Large intestine (tissue), 12 donors: ENCODE results near the gene HOXD4. TPM values are rescaled to one million over a fixed set of nuclear protein-coding genes. Genes with fewer than 3 reads are reported as not detected.

Experiments used
- DNase-seq, 2 donors: peaks; one replicate each; pipeline versions ENCODE4 v3.0.0 to v3.0.0-alpha.2; 2013
- H3K27ac ChIP-seq: one replicate; pipeline ENCODE4 v1.5.1; 2013; ENCODE audit warnings: low read length
- H3K27me3 ChIP-seq: 2 replicates; pipeline ENCODE4 v1.6.1; 2013; ENCODE audit warnings: low read length; ENCODE audit not compliant: control insufficient read depth, insufficient read depth
- H3K36me3 ChIP-seq: 2 replicates; pipeline ENCODE4 v1.6.1; 2013; ENCODE audit warnings: low read length; ENCODE audit not compliant: control insufficient read depth, insufficient read depth
- H3K4me1 ChIP-seq: one replicate; pipeline ENCODE4 v1.6.1; 2013; ENCODE audit warnings: low read length; ENCODE audit not compliant: control insufficient read depth, insufficient read depth
- H3K4me3 ChIP-seq: one replicate; pipeline ENCODE4 v1.5.1; 2013; ENCODE audit warnings: low read length
- H3K9me3 ChIP-seq: one replicate; pipeline ENCODE4 v1.6.1; 2013; ENCODE audit warnings: mild to moderate bottlenecking, low read depth, low read length, moderate library complexity; ENCODE audit not compliant: control insufficient read depth
- WGBS: methylation state at CpG from one replicate; pipeline ENCODE4 v1.1.5; 2013; ENCODE audit warnings: low lambda C conversion rate; ENCODE audit not compliant: insufficient coverage; 5-methylcytosine and 5-hydroxymethylcytosine counted together
- long read RNA-seq, 11 donors: transcript quantifications; one replicate each; lab custom pipeline, GENCODE V29; 2026
- polyA plus RNA-seq: library from polyadenylated mRNA; unstranded; fragments of 120-200 nt; gene quantifications from one replicate; pipeline ENCODE4 v1.2.1, GENCODE V29; 2013

The HOXD4 gene
- polyA plus RNA-seq = 4.9 TPM
- long read RNA-seq, donor 1, partial matches to known transcripts = 0 of 2 reads
- long read RNA-seq, donor 1, other reads (novel, unspliced or antisense) = 0 of 2 reads
- long read RNA-seq, donor 2, partial matches to known transcripts = 0 of 3 reads
- long read RNA-seq, donor 2, other reads (novel, unspliced or antisense) = 0 of 3 reads
- long read RNA-seq, donor 3 = 0 reads
- long read RNA-seq, donor 4, partial matches to known transcripts = 0 of 2 reads
- long read RNA-seq, donor 4, other reads (novel, unspliced or antisense) = 0 of 2 reads
- long read RNA-seq, donor 5, partial matches to known transcripts = 0 of 2 reads
- long read RNA-seq, donor 5, other reads (novel, unspliced or antisense) = 0 of 2 reads
- long read RNA-seq, donor 6, partial matches to known transcripts = 0 of 2 reads
- long read RNA-seq, donor 6, other reads (novel, unspliced or antisense) = 0 of 2 reads
- long read RNA-seq, donor 7, partial matches to known transcripts = 0 of 2 reads
- long read RNA-seq, donor 7, other reads (novel, unspliced or antisense) = 0 of 2 reads
- long read RNA-seq, donor 8, partial matches to known transcripts = 0 of 3 reads
- long read RNA-seq, donor 8, other reads (novel, unspliced or antisense) = 0 of 3 reads
- long read RNA-seq, donor 9, transcript HOXD4-201 (2 exons, 1,464 nt) = major isoform, 6 of 6 reads
- long read RNA-seq, donor 9, partial matches to known transcripts = 0 of 6 reads
- long read RNA-seq, donor 9, other reads (novel, unspliced or antisense) = 0 of 6 reads
- long read RNA-seq, donor 10, partial matches to known transcripts = 0 of 1 reads
- long read RNA-seq, donor 10, other reads (novel, unspliced or antisense) = 0 of 1 reads
- long read RNA-seq, donor 11, partial matches to known transcripts = 0 of 3 reads
- long read RNA-seq, donor 11, other reads (novel, unspliced or antisense) = 0 of 3 reads

DNA sequence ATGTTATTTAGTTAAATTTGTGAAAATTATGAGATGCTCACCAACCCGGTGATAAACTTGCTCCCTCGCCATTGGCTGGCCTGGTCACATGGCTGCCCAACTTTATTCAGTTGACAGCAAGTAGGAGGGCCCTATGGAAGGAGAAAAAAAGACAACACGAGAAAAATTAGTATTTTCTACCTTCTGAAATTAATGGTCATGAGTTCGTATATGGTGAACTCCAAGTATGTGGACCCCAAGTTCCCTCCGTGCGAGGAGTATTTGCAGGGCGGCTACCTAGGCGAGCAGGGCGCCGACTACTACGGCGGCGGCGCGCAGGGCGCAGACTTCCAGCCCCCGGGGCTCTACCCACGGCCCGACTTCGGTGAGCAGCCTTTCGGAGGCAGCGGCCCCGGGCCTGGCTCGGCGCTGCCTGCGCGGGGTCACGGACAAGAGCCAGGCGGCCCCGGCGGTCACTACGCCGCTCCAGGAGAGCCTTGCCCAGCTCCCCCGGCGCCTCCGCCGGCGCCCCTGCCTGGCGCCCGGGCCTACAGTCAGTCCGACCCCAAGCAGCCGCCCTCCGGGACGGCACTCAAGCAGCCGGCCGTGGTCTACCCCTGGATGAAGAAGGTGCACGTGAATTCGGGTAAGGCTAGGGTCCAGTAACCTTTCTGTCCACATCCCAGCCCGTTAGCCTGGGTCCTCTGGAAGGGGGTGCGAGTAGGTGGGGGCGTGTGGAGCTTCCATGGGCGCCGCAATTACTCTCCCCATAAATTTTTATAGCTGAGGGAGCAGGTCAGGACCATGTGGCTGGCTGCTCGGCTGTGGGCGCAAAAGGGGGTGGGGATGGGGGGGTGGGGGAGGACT is at the start of gene HOXD4:
Gene HOXD4 (plus strand): TSS at position 109 of the 846 bp plus-strand sequence. CDS start 84 bp downstream, at position 193.
- Histone ChIP-seq H3K36me3 (no peaks in the 10 kb centered on the region), H3K9me3 (peaks cover 5% of the 10 kb centered on the region), H3K27me3 (peaks cover 96% of the 10 kb centered on the region), H3K4me1 (no peaks in the 10 kb centered on the region), H3K4me3 (no peak within 1 kb of the TSS), H3K27ac (peak within 1 kb of the TSS; percentile 8)
- no CpG with 5 or more reads among the region's 55 CpGs for WGBS
- DNase-seq = no peak

DNA sequence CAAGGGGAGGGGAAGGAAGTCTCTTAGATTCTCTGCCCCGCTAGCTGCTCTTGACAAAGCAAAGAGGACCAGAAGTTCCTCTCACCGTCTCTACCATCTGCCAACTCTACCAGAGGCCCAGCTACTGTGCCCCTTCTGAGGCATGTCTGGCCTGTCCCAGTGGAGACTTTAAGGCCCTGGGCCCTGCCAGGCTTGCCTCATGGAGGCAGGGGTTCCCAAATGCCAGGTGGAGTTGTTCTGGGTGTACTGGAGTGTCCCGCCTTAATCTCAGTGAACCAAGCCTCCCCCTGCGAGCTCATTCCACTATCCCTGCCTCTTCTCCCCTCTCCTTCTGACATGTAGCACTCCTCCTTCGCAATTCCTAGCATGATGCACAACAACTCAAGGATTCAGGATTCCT is 49.5 kb upstream of the HOXD4 start:
- peaks cover 100% of the 10 kb centered on the region for H3K27me3 ChIP-seq
- no peak for DNase-seq
- H3K9me3 ChIP-seq = peaks cover 35% of the 10 kb centered on the region
- no peaks in the 10 kb centered on the region for H3K36me3 ChIP-seq
- peaks cover 1% of the 10 kb centered on the region for H3K4me1 ChIP-seq
- WGBS = no CpG with 5 or more reads among the region's 5 CpGs
- no peak overlapping the region for H3K27ac ChIP-seq
- no peak overlapping the region for H3K4me3 ChIP-seq

DNA sequence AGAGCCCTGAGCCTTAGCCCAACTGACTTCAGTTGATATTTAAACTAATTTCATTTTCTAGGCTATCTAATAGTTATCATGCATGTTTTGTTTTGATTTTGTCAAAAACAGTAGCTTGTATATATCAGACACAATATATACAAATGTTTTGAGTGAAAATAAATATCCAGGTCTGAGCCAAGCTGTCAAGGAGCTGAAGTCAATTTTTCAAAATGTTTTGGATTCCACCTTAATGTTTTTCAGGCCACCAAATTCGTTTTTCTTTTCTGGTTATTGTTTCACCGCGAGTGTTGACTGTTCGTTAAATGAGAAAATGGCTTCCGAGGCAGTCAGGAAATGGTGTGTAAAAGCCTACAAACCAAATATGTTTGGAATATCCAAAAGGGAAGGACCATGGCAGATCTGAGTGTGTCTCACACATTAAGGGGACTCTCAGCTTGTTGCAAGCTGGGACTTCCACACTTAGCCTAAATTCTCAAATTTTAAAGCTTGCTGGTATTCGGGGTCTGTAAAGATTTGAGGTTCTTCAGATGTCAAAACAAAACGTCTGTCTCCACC is 49.0 kb upstream of the HOXD4 start:
- peaks cover 37% of the 10 kb centered on the region for H3K9me3 ChIP-seq
- no peak overlapping the region for H3K27ac ChIP-seq

DNA sequence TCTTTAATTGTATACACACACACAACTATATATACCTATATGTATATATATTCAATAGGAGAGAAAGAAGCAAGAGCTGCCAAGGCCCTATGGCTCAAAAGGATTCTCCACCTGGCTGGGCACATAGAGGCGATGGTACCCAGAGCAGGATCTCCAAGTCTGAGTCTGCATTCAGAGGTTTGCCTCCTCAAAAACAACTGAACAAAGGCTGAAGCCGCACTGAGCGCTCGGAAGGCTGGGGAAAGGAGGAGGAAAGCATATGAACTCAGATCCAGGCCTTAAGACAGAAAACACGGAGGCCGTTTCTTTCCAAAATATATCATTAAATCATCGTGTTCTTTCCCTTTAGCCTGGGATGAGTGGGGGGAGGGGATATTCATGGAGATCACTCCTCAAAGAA is 48.2 kb upstream of the HOXD4 start:
- Histone ChIP-seq H3K27me3 (peaks cover 96% of the 10 kb centered on the region), H3K4me1 (no peaks in the 10 kb centered on the region), H3K36me3 (no peaks in the 10 kb centered on the region), H3K9me3 (peaks cover 35% of the 10 kb centered on the region), H3K27ac (no peak overlapping the region), H3K4me3 (no peak overlapping the region)
- no peak for DNase-seq
- no CpG with 5 or more reads among the region's 7 CpGs for WGBS

More for the DNA sequence above, 49.0 kb upstream of the HOXD4 start:
- 0% methylated on average over 1 of the region's 7 CpGs for WGBS
- DNase-seq = no peak
- H3K4me1 ChIP-seq = no peaks in the 10 kb centered on the region
- no peaks in the 10 kb centered on the region for H3K36me3 ChIP-seq
- peaks cover 100% of the 10 kb centered on the region for H3K27me3 ChIP-seq
- H3K4me3 ChIP-seq = no peak overlapping the region

DNA sequence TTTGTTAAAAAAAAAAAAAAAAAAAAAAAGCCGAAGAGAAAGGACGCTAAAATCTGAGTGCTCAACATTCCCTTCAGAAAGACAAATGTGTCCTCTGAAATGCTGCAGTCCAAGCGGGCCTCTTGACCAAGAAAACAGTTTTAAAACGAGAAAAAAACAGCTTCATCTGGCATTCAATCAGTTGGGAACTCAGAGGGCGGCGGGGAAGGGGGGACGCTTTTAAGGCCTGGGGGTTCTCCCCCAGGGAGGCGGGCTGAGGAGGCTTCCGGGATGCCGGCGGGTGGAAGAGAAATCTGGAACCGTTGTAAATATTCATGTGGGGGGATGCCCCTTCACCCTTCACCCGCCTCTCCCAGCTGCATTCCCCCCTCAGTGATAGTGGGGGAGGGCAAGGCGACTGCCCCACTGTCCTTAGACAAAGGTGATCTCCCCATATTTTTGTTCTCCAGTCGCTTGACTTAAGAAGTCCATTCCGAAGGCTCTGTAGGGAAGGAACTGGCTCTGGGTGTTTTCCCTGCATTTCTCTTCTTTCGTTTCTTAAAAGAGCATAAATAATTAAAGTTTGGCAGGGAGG is 47.5 kb upstream of the HOXD4 start:
- Histone ChIP-seq H3K4me1 (no peaks in the 10 kb centered on the region), H3K36me3 (no peaks in the 10 kb centered on the region), H3K4me3 (no peak overlapping the region), H3K27ac (no peak overlapping the region), H3K9me3 (peaks cover 29% of the 10 kb centered on the region), H3K27me3 (peaks cover 96% of the 10 kb centered on the region)
- DNase-seq = no peak
- 0% methylated on average over 2 of the region's 17 CpGs for WGBS

DNA sequence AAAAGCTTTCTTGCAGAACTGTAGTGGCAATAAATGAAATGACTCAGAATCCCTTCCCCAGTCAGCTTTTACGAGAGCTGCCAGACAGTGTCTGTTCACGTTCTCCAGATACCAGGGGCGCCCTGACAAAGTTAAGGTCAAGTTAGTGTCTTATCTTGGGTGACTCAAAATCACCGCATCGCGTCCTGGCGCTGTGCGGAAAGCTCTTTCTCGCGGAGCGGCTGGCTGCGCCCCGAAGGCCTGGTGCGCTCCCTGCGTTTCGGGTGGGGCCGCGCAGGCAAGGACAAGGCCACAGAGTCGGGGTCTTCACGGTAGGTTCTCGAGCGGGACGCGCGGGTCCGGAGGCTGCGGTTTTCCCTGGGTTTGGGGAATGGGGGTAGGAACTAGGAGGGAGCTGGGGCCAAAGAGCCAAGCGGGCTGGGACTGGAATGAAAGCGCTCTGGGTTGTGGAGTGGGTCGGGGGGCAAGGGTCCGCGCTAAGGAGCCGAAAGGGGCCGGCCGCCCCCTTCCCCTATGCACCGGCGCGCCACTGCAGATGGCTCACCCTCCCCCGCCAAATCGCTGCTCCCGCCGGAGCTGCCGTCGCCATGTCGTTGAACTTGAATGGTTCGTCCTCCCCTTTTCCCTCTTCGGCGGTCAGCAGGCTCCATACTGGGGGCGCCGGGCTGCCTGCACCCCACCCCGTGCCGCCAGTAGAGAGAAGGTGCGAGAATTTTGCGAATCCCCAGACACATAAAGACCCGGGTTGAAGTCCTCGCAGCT is 46.9 kb upstream of the HOXD4 start:
- no peak overlapping the region for H3K27ac ChIP-seq
- H3K27me3 ChIP-seq = peaks cover 96% of the 10 kb centered on the region
- peaks cover 29% of the 10 kb centered on the region for H3K9me3 ChIP-seq
- no peak for DNase-seq
- H3K4me3 ChIP-seq = no peak overlapping the region
- H3K4me1 ChIP-seq = no peaks in the 10 kb centered on the region
- H3K36me3 ChIP-seq = no peaks in the 10 kb centered on the region
- no CpG with 5 or more reads among the region's 56 CpGs for WGBS

DNA sequence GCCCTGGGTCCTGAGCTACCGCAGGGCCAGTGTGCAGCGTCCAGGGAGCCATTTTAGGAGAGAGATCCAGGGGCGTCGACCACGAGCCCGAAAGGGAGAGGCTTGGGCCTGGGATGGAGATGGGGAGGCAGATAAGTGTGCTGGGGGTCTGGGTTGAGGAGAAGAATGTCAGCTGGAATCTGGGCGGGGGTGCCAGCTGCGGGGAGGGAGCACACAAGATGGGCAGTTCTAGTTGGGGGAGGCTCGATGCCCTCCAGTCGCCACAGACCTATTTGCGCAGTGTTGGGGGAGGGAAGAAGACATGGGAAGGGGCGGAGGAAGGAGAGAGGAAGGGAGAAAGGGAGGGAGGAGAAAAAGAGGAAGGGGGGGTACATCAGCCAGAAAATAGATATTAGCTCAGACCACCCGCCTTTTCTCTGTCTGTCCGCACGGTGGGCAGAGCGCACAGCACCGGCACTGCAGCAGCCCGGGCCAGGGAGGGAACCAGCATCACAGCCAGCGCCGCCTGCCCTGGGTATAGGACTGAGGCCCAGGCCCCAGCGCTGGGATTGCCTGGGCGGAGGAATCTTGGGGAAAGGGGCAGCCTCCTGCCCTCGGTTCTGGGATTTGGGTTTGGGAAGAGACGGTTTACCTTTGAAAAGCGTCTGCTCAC is 46.1 kb upstream of the HOXD4 start:
- Histone ChIP-seq H3K27me3 (peaks cover 96% of the 10 kb centered on the region), H3K27ac (no peak overlapping the region), H3K4me3 (no peak overlapping the region), H3K4me1 (no peaks in the 10 kb centered on the region), H3K9me3 (peaks cover 25% of the 10 kb centered on the region), H3K36me3 (no peaks in the 10 kb centered on the region)
- WGBS = 4% methylated on average over 4 of the region's 25 CpGs
- no peak for DNase-seq

DNA sequence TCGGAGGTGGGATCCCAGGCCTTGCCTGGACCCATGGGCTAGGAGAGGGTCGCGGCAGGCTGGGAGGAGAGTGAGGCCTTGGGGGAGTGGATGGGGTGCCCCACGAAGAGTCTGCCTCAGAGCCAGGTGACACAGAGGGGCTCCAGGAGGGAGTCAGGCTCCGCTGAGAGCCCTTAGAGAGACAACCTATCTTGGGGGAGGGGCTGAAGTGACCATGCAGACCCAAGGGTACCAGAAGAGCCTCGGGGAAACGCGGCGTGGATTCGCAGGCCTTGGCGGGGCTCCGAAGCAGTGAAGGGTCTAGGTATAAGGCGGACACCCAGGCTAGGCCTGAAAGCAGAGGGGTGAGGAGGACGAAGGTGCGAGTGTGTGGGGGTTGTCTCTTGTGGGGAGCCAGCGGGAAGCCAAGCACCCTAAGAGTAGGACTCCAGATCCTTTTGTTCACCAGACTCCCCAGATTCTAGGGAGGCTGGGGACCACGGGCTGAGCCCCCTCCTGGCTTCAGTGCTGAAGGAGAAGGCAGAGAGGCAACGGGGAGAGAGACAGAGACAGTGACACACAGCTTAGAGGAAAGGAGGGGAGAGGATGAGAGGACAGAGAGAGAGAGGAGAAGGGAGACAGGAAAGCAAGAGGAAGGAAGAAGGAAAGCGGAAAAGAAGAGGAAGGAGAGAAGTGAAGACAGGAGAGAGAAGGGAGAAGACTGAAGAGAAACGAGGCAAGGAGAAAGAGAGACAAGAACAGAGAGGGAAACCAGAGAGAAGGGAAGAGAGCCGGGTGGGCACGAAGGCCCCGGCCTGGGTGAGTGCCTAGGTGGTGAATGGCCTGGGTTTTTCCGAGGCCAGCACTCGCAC is 45.4 kb upstream of the HOXD4 start:
- H3K36me3 ChIP-seq = no peaks in the 10 kb centered on the region
- H3K4me1 ChIP-seq = no peaks in the 10 kb centered on the region
- no peak overlapping the region for H3K4me3 ChIP-seq
- no peak for DNase-seq
- WGBS = 2% methylated on average over 4 of the region's 25 CpGs
- H3K27ac ChIP-seq = no peak overlapping the region
- peaks cover 96% of the 10 kb centered on the region for H3K27me3 ChIP-seq
- peaks cover 20% of the 10 kb centered on the region for H3K9me3 ChIP-seq
